Neural progenitor cell (in vitro differentiated cells): ENCODE data around the gene GDF9. TPM values are rescaled to one million over a fixed set of nuclear protein-coding genes. Genes with fewer than 3 reads are reported as not detected.

Experiments
- DNase-seq: peaks from one replicate; pipeline ENCODE4 v3.0.0-alpha.2; 2016; ENCODE audit warnings: low spot score
- H2AFZ ChIP-seq: fragments of 200-600 bp; sonication (generic); replicated peaks from 2 replicates; pipeline ENCODE4 v1.6.1; 2016; ENCODE audit warnings: antibody characterized with exemption
- H3F3A ChIP-seq: fragments of 200-600 bp; sonication (generic); 2 replicates; pipeline ENCODE4 v1.6.1; 2016; ENCODE audit warnings: antibody characterized with exemption, low read depth
- H3K27ac ChIP-seq: fragments of 200-600 bp; sonication (generic); 2 replicates; pipeline ENCODE4 v1.5.1; 2016; ENCODE audit warnings: mild to moderate bottlenecking
- H3K27me3 ChIP-seq: fragments of 200-600 bp; sonication (generic); 2 replicates; pipeline ENCODE4 v1.6.1; 2016; ENCODE audit warnings: mild to moderate bottlenecking, moderate library complexity
- H3K36me3 ChIP-seq: fragments of 200-600 bp; sonication (generic); 2 replicates; pipeline ENCODE4 v1.5.1; 2016
- H3K4me1 ChIP-seq: fragments of 200-600 bp; sonication (generic); 2 replicates; pipeline ENCODE4 v1.6.1; 2016; ENCODE audit warnings: mixed run types
- H3K4me2 ChIP-seq: fragments of 200-600 bp; sonication (generic); 2 replicates; pipeline ENCODE4 v1.6.1; 2016
- H3K4me3 ChIP-seq: fragments of 200-600 bp; sonication (generic); 2 replicates; pipeline ENCODE4 v1.5.1; 2016
- H3K79me2 ChIP-seq: fragments of 200-600 bp; sonication (generic); 2 replicates; pipeline ENCODE4 v1.6.1; 2016; ENCODE audit warnings: low read depth
- H3K9ac ChIP-seq: fragments of 200-600 bp; sonication (generic); 2 replicates; pipeline ENCODE4 v1.6.1; 2016
- H3K9me3 ChIP-seq: fragments of 200-600 bp; sonication (generic); 2 replicates; pipeline ENCODE4 v1.5.1; 2016; ENCODE audit warnings: low read depth
- H4K20me1 ChIP-seq: fragments of 200-600 bp; sonication (generic); 2 replicates; pipeline ENCODE4 v1.6.1; 2016; ENCODE audit warnings: low read depth
- H3K27ac Mint-ChIP-seq: 3 replicates; pipeline ENCODE4 v1.8.0; 2021; ENCODE audit warnings: mixed read lengths
- H3K27me3 Mint-ChIP-seq: 2 replicates; pipeline ENCODE4 v1.8.0; 2022; ENCODE audit warnings: low read depth, mild to moderate bottlenecking, inconsistent platforms, moderate library complexity, mixed read lengths; ENCODE audit not compliant: insufficient read depth
- H3K36me3 Mint-ChIP-seq: 3 replicates; pipeline ENCODE4 v1.8.0; 2021; ENCODE audit warnings: mixed read lengths
- H3K4me1 Mint-ChIP-seq: 3 replicates; pipeline ENCODE4 v1.8.0; 2021; ENCODE audit warnings: mixed read lengths
- H3K4me3 Mint-ChIP-seq: 3 replicates; pipeline ENCODE4 v1.8.0; 2021; ENCODE audit warnings: mild to moderate bottlenecking, moderate library complexity, mixed read lengths
- H3K9me3 Mint-ChIP-seq: 3 replicates; pipeline ENCODE4 v1.8.0; 2020; ENCODE audit warnings: mixed read lengths
- CTCF ChIP-seq: fragments of 200-600 bp; sonication (generic); IDR thresholded peaks from 2 replicates; pipeline ENCODE4 v1.5.1; 2017; ENCODE audit warnings: antibody characterized with exemption, mild to moderate bottlenecking
- EZH2 ChIP-seq: fragments of 200-600 bp; sonication (generic); IDR thresholded peaks from 2 replicates; pipeline ENCODE4 v1.6.1; 2017; ENCODE audit warnings: antibody characterized with exemption, mild to moderate bottlenecking, moderate library complexity
- EZH2phosphoT487 ChIP-seq: fragments of 200-600 bp; sonication (generic); IDR thresholded peaks from 2 replicates; pipeline ENCODE4 v1.6.1; 2017; ENCODE audit warnings: antibody characterized with exemption
- total RNA-seq: library from RNA; depleted of rRNA; stranded (reverse); fragments of >200 nt; gene quantifications from 2 replicates; pipeline ENCODE4 v1.2.3, GENCODE V29; 2015; ENCODE audit warnings: low replicate concordance

GDF9 gene
- total RNA-seq, 1 donor from 2014 or later, result 0.82 TPM

GRCh38 chr5:132829742-132830435 is 36.4 kb downstream of the GDF9 start:
- Mint-ChIP-seq H3K27ac (no peak overlapping the region), H3K4me1 (peaks cover 5% of the 10 kb centered on the region), H3K9me3 (peaks cover 2% of the 10 kb centered on the region), H3K4me3 (peak overlapping the region; percentile 85), H3K27me3 (peaks cover 36% of the 10 kb centered on the region), H3K36me3 (peaks cover 3% of the 10 kb centered on the region)
- Histone ChIP-seq H3K4me3 (peak overlapping the region; percentile 66), H4K20me1 (no peaks in the 10 kb centered on the region), H3K27ac (no peak overlapping the region), H3K27me3 (peaks cover 93% of the 10 kb centered on the region), H3F3A (peaks cover 3% of the 10 kb centered on the region), H3K79me2 (no peaks in the 10 kb centered on the region), H3K9ac (no peak overlapping the region), H3K9me3 (no peaks in the 10 kb centered on the region), H3K4me2 (peak overlapping the region; percentile 88), H2AFZ (peak overlapping the region; percentile 99), H3K4me1 (no peaks in the 10 kb centered on the region), H3K36me3 (no peaks in the 10 kb centered on the region)
- peak; percentile 68 for TF ChIP-seq EZH2
- TF ChIP-seq EZH2phosphoT487, result no peak
- peak; percentile 70 for TF ChIP-seq CTCF
- peak; percentile 88 for DNase-seq

- Histone ChIP-seq H3K9ac (no peak overlapping the region), H3K27ac (no peak overlapping the region), H3K36me3 (no peaks in the 10 kb centered on the region), H3K4me2 (no peak overlapping the region), H2AFZ (no peak overlapping the region), H3K27me3 (peaks cover 100% of the 10 kb centered on the region), H3K9me3 (no peaks in the 10 kb centered on the region), H3K79me2 (no peaks in the 10 kb centered on the region), H3K4me1 (no peaks in the 10 kb centered on the region), H4K20me1 (no peaks in the 10 kb centered on the region), H3K4me3 (no peak overlapping the region), H3F3A (peaks cover 3% of the 10 kb centered on the region)
- Mint-ChIP-seq H3K4me3 (peak overlapping the region; percentile 85), H3K9me3 (peaks cover 2% of the 10 kb centered on the region), H3K27me3 (peaks cover 41% of the 10 kb centered on the region), H3K36me3 (peaks cover 3% of the 10 kb centered on the region), H3K4me1 (peaks cover 5% of the 10 kb centered on the region), H3K27ac (peak overlapping the region; percentile 14)
- DNase-seq, result no peak
- TF ChIP-seq CTCF (no peak), EZH2phosphoT487 (no peak), EZH2 (no peak)
These were observed 37.3 kb downstream of the GDF9 start for GRCh38 chr5:132828846-132829494.

- no peak for TF ChIP-seq EZH2phosphoT487
- no peak for TF ChIP-seq EZH2
- no peak for TF ChIP-seq CTCF
- peaks cover 40% of the 10 kb centered on the region for H3K27me3 Mint-ChIP-seq
- no peak overlapping the region for H3K9ac ChIP-seq
- peaks cover 12% of the 10 kb centered on the region for H3F3A ChIP-seq
- H2AFZ ChIP-seq, result no peak overlapping the region
- peaks cover 5% of the 10 kb centered on the region for H3K4me1 Mint-ChIP-seq
- H3K27ac ChIP-seq, result no peak overlapping the region
- no peaks in the 10 kb centered on the region for H4K20me1 ChIP-seq
- peak overlapping the region; percentile 31 for H3K4me3 Mint-ChIP-seq
- no peak overlapping the region for H3K4me2 ChIP-seq
- no peak overlapping the region for H3K4me3 ChIP-seq
- no peak overlapping the region for H3K27ac Mint-ChIP-seq
- H3K9me3 Mint-ChIP-seq, result peaks cover 2% of the 10 kb centered on the region
- DNase-seq, result no peak
- H3K27me3 ChIP-seq, result peaks cover 100% of the 10 kb centered on the region
- no peaks in the 10 kb centered on the region for H3K9me3 ChIP-seq
- peaks cover 3% of the 10 kb centered on the region for H3K36me3 Mint-ChIP-seq
- no peaks in the 10 kb centered on the region for H3K36me3 ChIP-seq
- no peaks in the 10 kb centered on the region for H3K4me1 ChIP-seq
- no peaks in the 10 kb centered on the region for H3K79me2 ChIP-seq
These were observed 38.2 kb downstream of the GDF9 start for GRCh38 chr5:132827943-132828673.
